ENCODE results near the gene IL15.
"Not testable (repeated sequence)": the region's sequence is repeated elsewhere in the genome, so short reads cannot be mapped to it uniquely, and the experiment has no call there.

IL15 gene

DNA sequence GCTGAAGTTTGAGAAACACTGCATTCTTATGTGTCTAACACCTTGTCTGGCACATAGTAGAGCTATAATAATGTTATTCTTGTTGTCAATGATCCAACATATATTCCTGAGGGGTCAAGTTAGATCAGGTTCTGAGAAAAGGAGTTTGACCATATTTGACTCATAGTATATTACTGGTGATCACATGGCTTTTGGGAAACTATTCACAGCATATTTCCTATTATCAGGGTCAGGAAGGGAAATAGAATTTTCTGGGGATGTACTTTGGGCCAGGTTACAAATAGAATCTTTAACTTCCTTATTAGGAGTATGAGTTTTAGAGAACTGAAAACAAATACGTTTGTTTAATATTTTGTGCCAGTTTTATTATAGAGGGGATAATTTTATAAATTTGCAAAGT lies 11.6 kb downstream of the IL15 start:
- DNase-seq: no peak

DNA sequence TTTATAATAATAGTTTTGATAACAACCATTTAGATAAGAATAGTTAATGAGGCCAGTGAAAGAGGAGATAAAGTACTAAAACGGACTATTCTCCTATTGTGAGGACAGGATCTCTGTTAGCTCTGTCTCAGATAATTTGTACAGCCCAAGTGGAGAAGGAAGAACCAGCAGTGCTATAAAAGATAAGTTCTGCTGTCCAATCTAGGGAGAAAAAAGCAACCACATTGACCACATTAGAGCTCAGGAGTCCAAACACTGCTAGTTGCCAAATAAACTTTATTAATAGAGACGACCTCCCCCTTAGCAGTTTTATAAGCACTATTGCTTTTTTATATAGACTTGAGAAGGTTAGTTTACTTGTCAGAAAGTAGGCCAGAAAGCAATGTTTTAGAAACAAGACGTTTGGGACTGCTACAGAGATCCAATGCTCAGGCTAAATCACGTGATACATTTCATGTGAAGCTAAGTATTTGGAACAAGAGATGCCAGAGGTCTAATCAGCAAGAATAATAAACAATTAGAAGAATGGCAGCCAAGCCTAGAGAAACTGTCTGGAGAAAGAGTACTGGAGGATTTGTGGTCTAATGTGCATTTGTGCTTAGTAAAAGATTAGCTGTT lies 15.9 kb downstream of the IL15 start:
- DNase-seq: no peak

DNA sequence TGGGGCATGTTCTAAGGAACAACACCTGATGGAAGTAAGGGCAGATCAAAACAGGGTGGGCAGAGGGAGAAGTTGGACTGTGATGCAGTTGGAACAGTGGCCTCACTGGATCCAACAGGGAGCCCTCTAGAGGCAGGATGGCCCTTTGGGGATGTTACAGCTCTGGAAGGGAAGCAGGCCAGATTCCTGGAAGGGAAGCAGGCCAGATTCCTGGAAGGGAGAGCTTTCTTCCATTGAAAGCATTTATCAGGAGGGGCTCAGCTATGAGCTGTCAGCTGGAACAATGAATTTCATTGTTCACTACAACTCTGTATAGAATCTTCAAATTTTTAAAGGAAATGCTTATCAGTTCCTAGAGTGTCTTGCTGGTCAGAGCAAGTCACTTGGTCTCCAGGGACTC lies 17.7 kb downstream of the IL15 start:
- DNase-seq: peak; percentile 49

DNA sequence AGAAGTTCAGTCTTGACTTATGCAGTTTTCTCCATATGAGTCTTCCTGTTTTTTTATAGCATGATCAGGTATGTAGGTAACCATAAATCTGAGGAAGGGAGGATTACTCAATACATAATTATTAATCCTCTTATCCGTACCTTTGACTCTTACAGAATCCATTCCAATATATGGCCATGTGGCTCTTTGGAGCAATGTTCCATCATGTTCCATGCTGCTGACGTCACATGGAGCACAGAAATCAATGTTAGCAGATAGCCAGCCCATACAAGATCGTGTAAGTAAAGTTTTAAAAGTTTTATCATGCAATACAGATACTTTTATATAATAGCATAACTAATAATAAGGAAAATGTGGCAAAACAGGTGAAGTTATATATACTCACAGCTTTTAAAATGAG lies 19.6 kb downstream of the IL15 start:
- DNase-seq: no peak

DNA sequence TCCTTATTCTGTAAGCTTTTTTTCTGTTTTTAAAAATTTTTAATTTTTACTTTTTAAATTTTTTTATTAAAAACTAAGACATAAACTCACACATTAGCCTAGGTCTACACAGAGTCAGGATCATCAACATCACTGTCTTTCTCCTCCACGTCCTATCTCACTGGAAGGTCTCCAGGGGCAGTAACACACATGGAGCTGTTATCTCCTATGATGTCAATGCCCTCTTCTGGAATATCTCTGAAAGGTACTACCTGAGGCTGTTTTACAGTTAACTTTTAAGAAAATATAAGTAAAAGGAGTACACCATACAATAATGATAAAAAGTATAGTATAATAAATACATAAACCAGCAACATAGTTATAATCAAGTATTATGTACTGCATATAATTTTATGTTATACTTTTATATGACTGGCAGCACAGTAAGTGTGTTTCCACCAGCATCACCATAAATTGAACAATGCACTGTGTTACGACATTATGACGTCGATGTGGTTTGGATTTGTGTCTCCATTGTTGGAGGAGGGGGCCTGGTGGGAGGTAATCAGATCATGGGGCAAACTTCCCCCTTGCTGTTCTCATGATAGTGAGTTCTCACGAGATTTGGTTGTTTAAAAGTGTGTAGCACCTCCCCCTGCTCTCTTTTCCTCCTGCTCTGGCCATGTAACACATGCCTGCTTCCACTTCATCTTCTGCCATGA lies 21.3 kb downstream of the IL15 start:
- DNase-seq: peak; percentile 43

DNA sequence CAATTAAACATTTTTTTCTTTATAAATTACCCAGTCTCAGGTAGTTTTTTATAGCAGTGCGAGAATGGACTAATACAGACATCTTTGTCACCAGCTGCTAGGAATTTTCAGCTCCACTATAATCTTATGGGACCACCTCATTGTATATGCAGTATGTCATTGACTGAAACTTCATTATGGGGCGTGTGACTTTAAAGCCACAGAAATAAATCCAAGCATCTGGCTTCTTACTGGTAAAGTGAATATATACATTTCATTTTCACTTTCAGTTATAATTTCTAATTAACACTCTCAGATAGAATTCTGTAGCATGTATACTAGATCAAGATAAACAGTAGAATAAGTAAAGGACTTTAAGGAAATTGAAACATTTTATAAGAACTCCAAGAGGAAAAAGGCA lies 21.9 kb downstream of the IL15 start:
- DNase-seq: no peak

DNA sequence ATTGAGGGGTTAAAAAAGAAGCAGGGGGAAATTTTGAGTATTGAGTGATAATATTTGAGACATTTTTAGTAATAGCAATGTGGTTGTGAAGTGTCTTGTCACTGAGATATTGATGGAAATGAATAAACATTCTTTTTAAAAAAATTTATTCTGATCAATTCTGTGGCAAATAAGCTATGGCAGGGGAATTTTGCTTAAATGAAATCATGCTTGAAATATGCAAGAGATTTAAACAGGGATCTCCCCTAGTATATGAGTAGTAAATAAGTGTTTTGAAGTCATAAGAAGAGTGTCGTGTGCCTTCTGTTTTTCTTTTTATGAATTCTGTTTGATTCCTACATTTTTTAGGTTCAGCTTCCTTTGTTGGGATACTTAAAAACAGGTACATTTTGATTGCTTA lies 23.2 kb downstream of the IL15 start:
- DNase-seq: no peak

DNA sequence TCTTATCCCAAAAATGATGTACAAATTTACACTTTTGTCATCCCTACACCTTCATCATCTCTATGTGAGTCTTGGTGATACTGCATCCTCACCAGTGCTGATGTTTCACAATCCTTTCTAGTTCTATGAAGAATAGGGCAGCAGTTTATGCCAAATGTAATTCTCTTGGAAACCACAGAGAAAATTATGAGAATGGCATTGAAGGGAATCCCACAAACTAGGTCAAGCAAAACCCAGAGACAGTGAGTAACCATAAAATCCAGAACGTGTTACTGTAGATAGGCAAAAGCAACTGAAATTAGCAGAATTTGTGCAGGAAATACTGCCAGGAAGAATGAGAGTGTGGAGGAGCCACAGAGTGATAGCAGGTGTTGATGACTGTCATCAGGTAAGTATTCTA lies 24.5 kb downstream of the IL15 start:
- DNase-seq: no peak

DNA sequence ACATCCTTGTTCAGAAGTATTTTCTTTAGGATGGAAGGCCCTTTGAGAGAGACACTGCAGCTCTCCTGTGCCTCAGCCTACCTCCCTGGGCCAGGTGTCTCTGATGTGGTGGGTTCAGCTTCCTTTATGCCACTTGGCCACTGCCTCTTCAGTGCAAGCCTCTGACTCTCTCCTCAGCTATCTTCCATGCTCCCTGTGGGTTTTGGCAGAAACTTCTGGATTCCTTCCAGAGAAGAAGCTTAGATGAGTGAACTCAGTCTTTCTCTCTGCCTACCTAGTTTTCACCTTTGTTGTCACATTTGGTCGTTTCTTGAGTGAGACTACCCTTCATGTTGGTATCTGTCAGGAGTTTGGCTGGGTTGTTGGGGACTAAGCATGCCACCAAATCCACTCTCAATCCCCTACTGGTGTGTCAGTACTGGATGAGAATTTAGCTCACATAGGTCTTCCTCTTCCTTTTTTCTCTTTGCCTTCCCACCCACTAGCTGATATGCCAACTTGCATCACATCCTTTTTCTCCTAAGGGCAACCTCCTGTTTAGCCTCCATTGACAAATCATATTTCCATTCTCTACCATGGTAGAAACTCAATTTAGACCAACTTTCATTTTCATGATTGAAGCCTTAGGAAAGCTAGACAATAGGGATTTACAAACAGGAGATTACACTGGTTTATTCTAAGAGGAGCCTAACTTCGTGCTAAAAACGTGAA lies 32.0 kb downstream of the IL15 start:
- DNase-seq: no peak

DNA sequence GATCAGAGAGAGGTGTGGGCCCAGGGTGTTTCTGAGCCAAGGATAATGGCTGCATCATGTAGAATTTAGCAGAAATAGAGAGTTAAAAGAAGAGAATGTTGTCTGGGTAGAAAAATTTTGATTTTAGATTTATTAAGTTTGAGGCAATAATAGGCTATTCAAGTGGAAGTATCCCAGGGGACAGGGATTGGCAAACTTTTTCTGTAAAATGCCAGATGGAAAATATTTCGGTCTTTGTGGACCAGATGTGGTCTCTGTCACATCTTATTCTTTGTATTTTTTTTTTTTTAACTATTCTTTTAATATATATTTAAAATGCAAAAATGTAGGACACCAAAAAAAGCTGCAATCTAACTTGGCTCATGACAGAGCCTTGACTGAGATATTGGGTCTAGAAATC lies 33.1 kb downstream of the IL15 start:
- no peak for DNase-seq

DNA sequence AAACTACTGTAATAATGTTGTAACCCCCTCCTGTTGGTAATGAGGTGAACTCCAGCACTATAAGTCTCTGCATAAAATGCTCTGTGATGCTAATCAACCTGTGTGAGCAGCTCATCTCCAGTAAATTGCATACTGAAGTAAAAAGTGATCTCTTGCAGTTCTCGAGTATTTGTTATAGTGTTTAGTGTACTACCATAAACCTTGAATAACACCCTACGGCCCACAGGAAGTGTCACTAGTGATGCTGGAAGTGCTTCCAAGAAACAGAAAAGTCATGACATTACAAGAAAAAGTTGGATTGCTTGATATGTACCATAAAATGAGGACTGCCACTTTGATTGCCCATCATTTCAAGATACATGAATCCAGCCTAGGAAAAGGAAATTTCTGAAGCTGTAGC lies 39.0 kb downstream of the IL15 start:
- no peak for DNase-seq

DNA sequence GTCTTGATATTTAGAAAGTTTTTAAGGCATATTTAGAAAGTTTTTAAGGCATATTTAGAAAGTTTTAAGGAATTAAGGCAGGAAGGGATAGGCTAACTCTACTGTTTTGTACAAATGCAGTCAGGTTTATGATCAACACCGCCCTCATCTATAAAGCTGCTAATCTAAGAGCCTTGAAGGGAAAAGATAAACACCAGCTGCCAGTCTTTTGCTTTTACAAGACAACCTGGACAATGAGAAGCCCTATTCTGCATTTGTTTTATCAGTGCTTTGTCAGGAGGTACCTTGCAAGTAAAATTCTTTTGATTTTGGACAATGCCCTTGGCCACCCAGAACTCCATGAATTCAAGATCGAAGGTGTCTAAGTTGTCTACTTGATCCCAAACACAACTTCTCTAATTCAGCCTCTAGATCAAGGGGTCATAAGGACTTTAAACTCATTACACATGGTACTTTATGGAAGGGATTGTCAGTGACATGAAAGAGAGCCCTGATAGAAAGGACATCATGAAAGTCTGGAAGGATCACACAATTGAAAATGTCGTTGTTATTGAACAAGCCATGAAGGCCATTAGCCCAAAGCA lies 39.8 kb downstream of the IL15 start:
- peak; percentile 4 for DNase-seq

DNA sequence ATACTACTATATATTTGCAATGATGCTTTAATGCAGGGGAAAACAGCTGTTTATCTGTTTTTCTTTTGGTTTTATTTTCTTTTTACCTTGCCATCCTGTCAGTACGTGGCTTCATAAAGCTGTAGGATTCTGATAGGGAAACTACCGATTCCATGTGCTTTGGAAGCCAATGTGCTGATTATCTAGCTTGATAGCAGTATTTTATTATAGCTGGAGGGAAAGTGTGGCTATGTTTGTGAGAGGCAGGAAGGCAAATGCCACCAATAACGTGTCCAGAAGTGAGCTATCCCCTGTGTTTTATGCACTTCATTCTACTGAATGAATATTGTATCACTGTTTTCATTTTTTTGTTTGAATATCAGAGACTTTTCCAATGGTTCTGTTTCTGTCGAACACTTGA lies 43.7 kb downstream of the IL15 start:
- no peak for DNase-seq

DNA sequence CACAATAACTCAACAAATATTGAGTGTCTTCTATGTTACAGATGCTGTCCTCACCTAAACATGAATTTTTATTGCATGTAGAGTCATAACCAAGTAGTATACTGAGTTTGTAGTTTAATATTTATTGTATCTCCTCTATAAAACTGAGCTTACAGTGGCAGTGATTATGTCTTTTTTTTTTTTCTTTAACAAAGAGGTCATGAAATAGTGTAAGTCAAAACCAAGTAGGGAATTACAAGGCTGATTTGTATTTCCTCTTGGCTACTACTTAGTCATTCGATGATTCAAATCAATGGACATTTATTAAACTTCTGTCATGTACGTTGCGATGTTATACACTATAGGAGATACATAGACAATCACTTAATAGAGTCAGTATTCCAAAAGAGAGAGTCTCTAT lies 48.4 kb downstream of the IL15 start:
- DNase-seq: no peak

DNA sequence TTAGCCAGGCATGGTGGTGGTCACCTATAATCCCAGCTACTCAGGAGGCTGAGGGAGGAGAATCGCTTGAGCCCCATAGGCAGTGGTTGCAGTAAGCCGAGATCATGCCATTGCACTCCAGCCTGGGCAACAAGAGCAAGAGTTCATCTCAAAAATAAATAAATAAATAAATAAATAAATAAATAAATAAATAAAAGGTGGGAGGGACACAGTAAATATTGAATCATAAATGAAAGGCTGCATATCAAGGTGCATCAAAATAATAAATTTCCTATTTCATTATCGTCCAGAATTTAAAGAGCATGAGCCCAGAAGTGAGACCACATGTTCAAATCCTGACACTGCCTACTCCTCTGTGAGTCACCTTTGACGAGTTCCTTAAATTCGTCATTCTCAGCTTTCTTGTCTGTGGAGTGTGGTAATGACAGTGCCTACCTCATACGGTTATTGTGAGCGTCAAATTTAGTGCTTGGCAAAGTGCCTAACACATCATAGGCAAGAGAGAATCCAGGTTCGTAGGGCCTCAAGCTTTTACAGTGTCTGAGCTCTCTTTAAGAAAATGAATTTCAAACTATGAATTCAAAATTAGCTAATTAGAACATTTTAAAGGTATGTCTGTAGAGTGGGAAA lies 49.9 kb downstream of the IL15 start:
- peak; percentile 44 for DNase-seq

DNA sequence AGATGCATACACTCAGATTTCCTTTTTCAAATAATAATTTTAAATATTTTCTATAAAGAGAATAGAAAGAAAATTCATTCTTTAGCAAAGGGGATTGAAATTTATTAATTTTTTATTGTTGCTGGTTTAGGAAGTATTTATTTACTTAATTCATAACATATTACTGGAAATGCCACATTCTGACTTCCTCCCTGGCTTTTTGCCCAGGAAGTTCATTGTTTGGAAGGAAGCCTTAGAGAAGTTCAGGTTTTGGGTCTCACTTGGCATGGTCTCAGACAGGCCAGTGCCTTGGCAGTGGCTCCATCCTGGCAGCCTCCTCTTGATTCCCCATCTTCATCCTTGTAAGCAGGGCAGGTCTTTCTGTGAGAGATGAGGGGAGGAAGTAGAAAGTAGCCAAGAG lies 50.5 kb downstream of the IL15 start:
- DNase-seq: peak; percentile 35

DNA sequence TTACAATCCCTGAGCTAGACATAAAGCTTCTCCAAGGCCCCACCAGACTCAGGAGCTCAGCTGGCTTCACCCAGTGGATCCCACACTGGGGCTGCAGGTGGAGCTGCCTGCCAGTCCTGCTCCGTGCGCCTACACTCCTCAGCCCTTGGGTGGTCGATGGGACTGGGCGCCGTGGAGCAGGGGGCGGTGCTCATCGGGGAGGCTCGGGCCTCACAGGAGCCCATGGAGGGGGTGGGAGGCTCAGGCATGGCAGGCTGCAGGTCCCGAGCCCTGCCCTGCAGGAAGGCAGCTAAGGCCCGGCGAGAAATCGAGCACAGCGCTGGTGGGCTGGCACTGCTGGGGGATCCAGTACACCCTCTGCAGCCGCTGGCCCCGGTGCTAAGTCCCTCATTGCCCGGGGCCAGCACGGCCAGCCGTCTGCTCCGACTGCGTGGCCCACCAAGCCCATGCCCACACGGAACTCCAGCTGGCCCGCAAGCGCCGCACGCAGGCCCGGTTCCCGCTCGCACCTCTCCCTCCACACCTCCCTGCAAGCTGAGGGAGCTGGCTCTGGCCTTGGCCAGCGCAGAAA lies 53.4 kb downstream of the IL15 start:
- not testable (repeated sequence) for DNase-seq

DNA sequence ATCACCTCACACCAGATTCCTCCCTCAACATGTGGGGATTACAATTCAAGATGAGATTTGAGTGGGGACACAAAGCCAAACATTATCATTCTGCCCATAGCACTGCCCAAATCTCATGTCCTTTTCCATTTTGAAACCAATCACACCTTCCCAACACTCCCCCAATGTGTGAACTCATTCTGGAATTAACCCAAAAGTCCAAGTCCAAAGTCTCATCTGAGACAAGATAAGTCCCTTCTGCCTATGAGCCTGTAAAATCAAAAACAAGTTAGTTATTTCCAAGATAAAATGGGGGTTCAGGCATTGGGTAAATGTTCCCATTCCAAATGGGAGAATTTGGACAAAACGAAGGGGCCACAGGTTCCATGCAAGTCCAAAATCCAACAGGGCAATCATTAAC lies 54.9 kb downstream of the IL15 start:
- not testable (repeated sequence) for DNase-seq

DNA sequence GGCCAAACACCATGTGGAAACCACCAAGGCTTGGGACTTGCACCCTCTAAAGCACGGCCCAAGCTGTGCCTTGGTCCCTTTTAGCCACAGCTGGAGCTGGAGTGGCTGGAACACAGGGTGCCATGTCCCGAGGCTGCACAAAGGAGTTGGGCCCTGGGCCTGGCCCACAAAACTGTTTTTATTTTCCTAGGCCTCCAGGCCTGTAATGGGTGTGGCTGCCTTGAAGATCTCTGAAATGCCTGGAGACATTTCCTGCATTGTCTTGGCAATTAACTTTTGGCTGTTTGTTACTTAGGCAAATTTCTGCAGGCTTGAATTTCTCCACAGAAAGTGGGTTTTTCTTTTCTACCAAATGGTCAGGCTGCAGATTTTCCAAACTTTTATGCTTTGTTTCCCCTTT lies 55.7 kb downstream of the IL15 start:
- DNase-seq: no peak

DNA sequence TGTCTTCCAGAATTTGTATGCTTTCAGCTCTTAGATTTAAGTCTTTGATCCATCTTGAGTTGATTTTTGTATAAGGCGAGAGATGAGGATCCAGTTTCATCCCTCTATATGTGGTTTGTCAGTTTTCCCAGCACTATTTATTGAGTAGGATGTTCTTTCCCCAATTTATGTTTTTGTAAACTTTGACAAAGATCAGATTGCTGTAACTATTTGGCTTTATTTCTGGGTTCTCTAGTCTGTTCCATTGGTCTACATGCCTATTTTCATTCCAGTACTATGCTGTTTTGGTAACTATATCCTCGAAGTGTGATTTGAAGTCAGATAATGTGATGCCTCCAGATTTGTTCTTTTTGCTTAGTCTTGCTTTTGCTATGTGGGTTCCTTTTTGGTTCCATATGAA lies 60.7 kb downstream of the IL15 start:
- no peak for DNase-seq

DNA sequence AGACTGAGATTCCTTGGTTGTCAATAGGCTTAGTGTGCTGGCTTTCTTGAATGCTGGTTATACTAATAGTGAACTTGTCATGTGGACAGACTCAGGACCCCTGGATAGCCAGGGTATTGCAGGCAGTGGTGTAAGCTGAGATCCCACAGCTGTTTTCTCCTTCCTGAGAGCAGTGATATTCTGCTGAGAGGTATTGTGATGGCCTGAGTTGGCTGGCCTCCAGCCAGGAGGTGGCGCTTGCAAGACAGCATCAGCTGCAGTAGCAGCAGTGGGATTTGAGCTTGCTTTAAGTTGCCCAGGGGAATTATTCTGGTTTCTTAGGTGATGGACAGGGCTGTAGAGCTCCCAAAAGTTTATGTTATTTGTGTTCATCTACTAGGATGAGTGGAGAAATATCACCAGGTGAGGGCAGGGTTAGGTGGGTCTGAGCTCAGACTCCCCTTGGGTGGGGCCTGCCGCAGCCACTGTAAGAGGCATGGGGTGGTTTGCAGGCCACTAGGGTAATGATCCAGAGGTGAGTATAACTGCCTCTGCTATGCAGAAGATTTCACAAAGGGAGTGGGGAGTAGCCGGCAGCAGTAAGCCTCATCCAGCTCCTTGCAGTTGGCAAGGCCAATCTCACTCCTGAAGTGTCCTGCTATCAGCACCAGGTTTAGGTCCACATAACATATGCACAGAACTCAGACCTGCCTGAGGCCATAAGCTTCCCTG lies 66.2 kb downstream of the IL15 start:
- DNase-seq: peak; percentile 30

DNA sequence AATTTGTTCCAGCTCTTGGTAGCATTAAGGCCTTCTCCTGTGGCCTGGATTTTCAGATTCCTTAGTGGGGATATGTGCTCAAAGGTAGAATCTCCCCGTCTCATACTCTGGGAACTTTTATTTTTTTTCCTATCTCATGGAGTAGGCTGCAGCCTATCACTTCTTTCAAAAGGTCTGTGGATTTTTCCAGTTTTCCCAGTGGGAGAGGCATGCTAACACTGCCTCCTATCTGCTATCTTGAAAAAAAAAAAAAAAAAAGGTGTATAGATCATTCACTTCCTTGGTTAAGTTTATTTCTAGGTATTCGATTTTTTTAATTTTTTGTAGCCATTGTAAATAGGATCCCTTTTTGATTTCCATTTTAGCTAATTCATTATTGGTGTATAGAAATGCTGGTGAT lies 67.1 kb downstream of the IL15 start:
- DNase-seq: peak; percentile 3

Data from DMS53 (cell line).